Lung (tissue), 12 donors: Measurements from ENCODE around the gene MFAP2. TPM values are rescaled to one million over a fixed set of nuclear protein-coding genes. Genes with fewer than 3 reads are reported as not detected.

Experiments
- ATAC-seq: fragments of 200-7000 bp; cut with Tn5 transposase; one replicate; pipeline ENCODE4 v1.9.1; 2020; ENCODE audit warnings: moderate number of reproducible peaks; ENCODE audit not compliant: insufficient read depth, low FRiP score
- DNase-seq, 3 donors: peaks; one replicate each; pipeline ENCODE4 v3.0.0-alpha.2; 2013 to 2017
- H3K27ac ChIP-seq, 2 donors: one replicate each; pipeline ENCODE4 v1.5.1; 2013; ENCODE audit warnings: mild to moderate bottlenecking in 2 of 2, moderate library complexity in 2 of 2, control low read depth in 1 of 2, inconsistent platforms in 1 of 2, low read depth in 1 of 2, low read length in 1 of 2
- H3K27me3 ChIP-seq, 3 donors: one replicate each; pipeline ENCODE4 v1.5.1; 2013; ENCODE audit warnings: low read length in 2 of 3; ENCODE audit not compliant: control insufficient read depth in 3 of 3, insufficient read depth in 3 of 3
- H3K36me3 ChIP-seq, 4 donors: one replicate each; pipeline ENCODE4 v1.5.1; 2013; ENCODE audit warnings: low read length in 4 of 4, mild to moderate bottlenecking in 1 of 4, moderate library complexity in 1 of 4; ENCODE audit not compliant: control insufficient read depth in 4 of 4, insufficient read depth in 4 of 4
- H3K4me1 ChIP-seq, 5 donors: one replicate each; pipeline ENCODE4 v1.5.1; 2013; ENCODE audit warnings: low read length in 5 of 5, mild to moderate bottlenecking in 2 of 5, moderate library complexity in 1 of 5; ENCODE audit not compliant: control insufficient read depth in 5 of 5, insufficient read depth in 5 of 5
- H3K4me3 ChIP-seq: one replicate; pipeline ENCODE4 v1.5.1; 2013; ENCODE audit warnings: mild to moderate bottlenecking, control low read depth, moderate library complexity
- H3K9ac ChIP-seq, 2 donors: one replicate each; pipeline ENCODE4 v1.5.1; 2013; ENCODE audit warnings: low read length in 2 of 2, control low read depth in 1 of 2; ENCODE audit not compliant: insufficient read depth in 1 of 2
- H3K9me3 ChIP-seq, 4 donors: one replicate each; pipeline ENCODE4 v1.5.1; 2013; ENCODE audit warnings: low read length in 3 of 4, mild to moderate bottlenecking in 1 of 4, moderate library complexity in 1 of 4; ENCODE audit not compliant: control insufficient read depth in 4 of 4, insufficient read depth in 3 of 4
- CTCF ChIP-seq: IDR thresholded peaks from 2 replicates; pipeline ENCODE4 v1.5.1; 2012; ENCODE audit warnings: mild to moderate bottlenecking; ENCODE audit errors: control extremely low read depth, extremely low read depth
- WGBS, 2 donors: extraction: QIAGEN DNeasy Blood & Tissue Kit; methylation state at CpG; one replicate each; pipeline ENCODE4 v1.1.7; 2013; 5-methylcytosine and 5-hydroxymethylcytosine counted together
- polyA plus RNA-seq, 2 donors: library from polyadenylated mRNA; stranded (reverse); fragments of 200-250 nt; gene quantifications; one replicate each; pipeline ENCODE4 v1.2.1, GENCODE V29; 2013
- total RNA-seq, 2 donors: library from RNA; depleted of rRNA in 1 of 2; stranded (reverse); fragments of >200 nt in 1 of 2; gene quantifications; one replicate each; pipeline ENCODE4 v1.2.1, GENCODE V29; 2014 to 2021
- donor health status: control.
- donor health status: control.
- donor health status: Bipolar disorder and iron deficiency.
- donor health status: healthy.
- donor health status: DM: yes; HTN: yes; CAD: no.

Gene MFAP2
- total and polyA plus RNA-seq, 4 donors = 7.4 to 28.5 (median 12.5) TPM

DNA sequence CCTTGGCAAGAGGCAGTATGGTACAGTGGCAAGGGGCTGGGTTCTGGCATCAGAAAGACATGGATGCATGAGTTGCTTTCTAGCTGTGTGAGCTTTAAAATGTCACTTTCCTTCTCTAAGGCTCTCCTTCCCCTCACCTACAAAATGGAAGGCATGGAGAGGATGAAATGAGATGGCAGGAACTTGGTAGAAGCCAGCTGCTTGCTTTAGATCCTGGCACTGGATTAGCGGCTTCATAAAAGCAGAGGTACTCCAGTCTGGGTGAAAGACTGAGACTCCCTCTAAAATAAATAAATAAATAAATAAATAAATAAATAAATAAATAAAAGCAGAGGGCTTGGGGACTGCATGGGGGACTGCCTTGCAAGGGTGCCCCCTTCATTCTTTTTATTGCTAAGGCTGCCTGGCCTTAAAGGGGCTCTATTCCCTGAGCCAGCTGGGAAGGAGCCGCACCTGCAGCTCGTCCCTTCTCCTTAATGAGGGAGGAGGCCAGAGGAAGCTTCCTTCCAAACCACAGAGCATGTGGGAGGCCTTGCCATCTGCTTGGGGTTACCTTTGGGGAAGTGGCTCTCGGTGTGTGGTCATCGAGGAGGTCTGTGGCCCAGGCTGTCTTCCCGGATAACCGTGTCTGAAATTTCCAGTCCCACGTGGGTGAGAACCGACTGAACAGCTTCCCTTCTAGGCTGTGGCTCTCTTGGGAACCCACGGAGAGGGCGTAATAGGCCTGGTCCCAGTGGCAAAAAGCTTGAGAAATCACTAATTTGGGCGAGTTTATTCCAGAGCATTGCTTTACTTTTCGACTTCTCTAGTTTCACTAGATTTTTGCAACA lies 33.3 kb upstream of the MFAP2 start:
- Histone ChIP-seq H3K9ac (no peak overlapping the region), H3K4me3 (no peak overlapping the region), H3K4me1 (peaks cover 0 to 16% (median 3%) of the 10 kb centered on the region in 5 donors), H3K9me3 (no peaks in the 10 kb centered on the region), H3K27ac (no peak overlapping the region), H3K36me3 (peaks cover 3 to 6% (median 4%) of the 10 kb centered on the region in 4 donors), H3K27me3 (no peaks in the 10 kb centered on the region)
- TF ChIP-seq CTCF = no peak
- DNase-seq (no peak), ATAC-seq (no peak)
- 37 to 69% methylated on average over 13 of the region's 13 CpGs for WGBS, 2 donors

GRCh38 chr1:17012775-17013490 lies 32.5 kb upstream of the MFAP2 start:
- Histone ChIP-seq H3K9me3 (no peaks in the 10 kb centered on the region), H3K9ac (no peak overlapping the region), H3K4me1 (peaks cover 0 to 16% (median 3%) of the 10 kb centered on the region in 5 donors), H3K27me3 (no peaks in the 10 kb centered on the region), H3K36me3 (peaks cover 0 to under 1% (median under 1%) of the 10 kb centered on the region in 4 donors), H3K4me3 (no peak overlapping the region), H3K27ac (no peak overlapping the region)
- no peak for TF ChIP-seq CTCF
- WGBS, 2 donors = 77 to 85% methylated on average over 9 of the region's 9 CpGs
- ATAC-seq (no peak), DNase-seq (no peak)

DNA sequence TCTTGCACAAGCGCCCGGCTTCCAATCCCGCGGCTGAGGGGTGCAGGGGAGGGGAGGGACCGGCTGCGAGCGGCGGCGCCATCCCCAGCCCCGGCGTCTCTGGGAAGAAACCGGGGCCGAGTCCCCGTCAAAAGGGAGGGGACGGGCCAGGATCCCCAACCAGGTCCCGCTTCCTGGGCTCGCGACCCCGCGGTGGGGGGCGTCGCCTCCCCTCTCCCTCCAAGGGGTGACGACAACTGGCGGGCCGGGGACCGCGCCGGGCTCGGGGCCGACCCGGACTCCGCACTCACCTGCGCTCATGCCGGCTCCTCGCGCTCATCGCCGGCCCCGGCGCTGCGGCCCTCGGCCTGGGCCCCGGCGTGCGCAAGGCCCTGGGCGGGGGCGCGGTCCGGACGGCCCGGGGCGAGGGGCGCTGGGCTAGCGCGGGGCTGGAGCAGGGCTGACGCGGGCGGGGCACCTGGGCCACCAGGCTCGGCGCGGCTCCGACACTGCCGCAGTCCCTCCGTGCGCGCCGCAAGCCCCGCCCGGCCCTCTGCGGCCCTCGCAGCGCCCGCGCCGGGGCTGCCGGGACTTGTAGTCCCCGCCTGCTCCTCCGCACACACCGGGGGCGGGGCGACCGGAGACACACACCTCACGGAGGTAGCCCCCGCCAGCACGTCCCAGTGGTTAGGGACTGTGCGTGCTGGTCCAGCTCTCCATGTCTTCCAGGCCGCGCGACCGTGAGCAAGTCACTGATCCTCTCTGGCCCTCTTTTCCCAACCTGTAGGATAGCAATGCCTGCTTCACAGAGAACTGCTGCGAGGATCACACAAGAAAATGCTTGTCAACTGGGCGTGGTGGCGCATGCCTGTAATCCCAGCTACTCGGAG lies 31.3 kb upstream of the MFAP2 start, which contains the start of gene ATP13A2:
ATP13A2 (minus strand) TSS at position 490 of the 869 bp plus-strand sequence; CDS start at position 300, 190 bp downstream.
- Histone ChIP-seq H3K27me3 (no peaks in the 10 kb centered on the region), H3K9me3 (no peaks in the 10 kb centered on the region), H3K27ac (peak within 1 kb of the TSS in 1 of 2 donors; percentile 43), H3K9ac (peak within 1 kb of the TSS in 1 of 2 donors; percentile 46), H3K4me3 (peak within 1 kb of the TSS; percentile 86), H3K36me3 (no peaks in the 10 kb centered on the region), H3K4me1 (peaks cover 0 to 16% (median 3%) of the 10 kb centered on the region in 5 donors)
- ATAC-seq = peak; percentile 90
- peak; percentile 67 to 84 (median 70) for DNase-seq
- no peak for TF ChIP-seq CTCF
- WGBS, 2 donors = 1 to 2% methylated on average over 58 to 94 of the region's 94 CpGs
